Measurements from ENCODE around the gene LRMDA.
"Not testable (repeated sequence)": the region's sequence is repeated elsewhere in the genome, so short reads cannot be mapped to it uniquely, and the experiment has no call there.

Gene LRMDA

DNA sequence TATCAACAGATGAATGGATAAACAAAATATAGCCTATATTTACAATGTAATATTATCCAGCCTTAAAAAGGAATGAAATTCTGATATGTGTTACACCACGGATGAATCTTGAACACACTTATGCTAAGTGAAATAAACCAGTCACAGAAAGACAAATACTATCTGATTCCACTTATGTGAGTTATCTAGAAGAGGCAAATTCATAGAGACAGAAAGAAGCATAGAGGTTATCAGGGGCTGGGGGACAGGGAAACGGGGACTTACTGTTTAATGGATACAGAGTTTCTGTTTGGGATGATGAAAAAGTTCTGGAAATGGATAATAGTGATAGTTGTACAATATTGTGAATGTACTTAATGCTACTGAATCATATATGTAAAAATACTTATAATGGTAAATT lies 329.9 kb downstream of the LRMDA start:
- DNase-seq, result no peak

DNA sequence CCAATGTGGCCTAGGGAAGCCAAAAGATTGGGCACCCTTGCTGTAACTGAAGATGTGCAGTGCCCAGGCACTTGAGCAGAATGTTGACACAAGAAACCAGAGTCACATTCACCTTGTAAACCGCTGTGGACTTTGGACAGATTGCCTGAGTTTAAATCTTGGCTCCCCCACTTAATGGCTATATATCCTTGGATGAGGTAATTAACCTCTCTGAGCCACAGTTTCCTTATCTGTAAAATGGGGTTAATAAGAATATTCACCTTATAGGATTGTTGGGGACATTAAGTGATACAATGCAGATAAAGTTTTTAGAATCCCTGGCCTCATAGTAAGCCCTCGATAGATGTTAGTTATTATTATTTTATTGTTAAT lies 331.0 kb downstream of the LRMDA start:
- DNase-seq, result no peak

DNA sequence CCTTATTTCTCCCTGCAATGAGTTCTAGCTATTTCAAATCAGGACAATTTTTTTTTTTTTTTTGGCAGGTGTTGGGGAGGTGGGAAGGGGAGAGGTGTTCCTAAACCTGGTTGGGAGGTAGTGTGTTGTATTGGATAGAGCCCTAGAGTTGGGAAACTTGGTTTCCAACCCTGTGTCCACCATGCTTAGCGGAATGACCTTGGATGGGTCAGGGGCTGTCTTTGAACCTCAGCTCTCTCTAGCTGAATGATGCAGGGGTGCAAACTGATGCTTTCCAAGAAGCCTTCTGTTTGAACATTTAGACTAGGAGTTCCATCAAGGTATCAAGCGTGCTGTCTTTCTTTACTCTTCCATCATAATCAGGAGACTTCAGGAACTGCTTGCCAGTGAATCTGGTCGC lies 332.2 kb downstream of the LRMDA start:
- no peak for DNase-seq

DNA sequence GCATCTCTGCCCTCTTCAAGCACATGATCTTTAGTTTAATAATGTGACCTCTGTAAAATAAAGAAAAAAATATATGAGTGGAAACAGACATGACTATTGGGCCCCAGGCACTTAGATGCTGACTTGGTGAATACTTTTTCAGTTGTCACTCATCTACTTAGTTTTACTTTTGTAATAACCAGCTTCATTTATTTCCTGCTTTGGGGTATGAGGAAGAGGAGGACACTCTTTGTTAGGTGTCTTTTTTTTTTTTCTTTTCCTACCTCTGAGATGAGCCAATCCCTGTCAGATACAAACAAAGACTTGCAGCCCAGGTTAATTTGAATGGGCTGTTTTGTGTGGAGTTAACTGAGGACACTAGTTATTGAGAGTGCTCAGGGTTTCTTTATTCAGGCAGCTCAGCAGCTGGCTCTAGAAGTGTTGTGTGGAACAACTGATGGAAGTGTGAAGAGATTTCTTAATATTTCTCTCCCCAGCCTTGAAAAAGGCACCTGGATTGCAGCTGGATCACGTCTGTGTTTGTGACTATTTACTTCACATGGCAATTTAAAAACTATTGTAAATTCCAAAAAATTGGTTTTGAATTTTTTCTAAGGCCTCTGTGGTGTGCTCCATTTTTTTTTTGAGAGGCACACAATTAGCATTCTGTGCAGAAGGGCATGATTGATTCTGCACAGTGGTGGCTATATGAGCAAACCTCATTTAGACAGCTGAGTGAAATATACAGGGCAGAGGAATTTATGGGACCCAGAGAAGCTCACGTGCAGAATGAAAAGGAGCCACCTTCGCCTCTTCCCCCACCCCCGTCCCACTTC lies 333.8 kb downstream of the LRMDA start:
- no peak for DNase-seq

DNA sequence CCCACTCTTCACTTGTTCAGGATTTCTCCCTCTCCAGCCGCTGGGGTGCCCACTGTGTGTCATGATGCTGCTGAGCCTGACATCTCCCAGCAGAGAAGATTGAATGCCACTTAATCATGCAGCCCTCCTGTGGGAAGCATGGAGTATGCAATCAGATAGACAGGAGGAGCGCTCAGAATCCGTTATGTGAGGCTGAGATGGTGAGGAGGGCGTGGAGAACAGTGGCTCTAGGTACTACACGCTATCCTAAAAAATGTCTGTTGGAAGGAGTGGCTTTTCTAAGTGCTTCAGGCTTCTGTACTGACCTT lies 334.3 kb downstream of the LRMDA start:
- no peak for DNase-seq

DNA sequence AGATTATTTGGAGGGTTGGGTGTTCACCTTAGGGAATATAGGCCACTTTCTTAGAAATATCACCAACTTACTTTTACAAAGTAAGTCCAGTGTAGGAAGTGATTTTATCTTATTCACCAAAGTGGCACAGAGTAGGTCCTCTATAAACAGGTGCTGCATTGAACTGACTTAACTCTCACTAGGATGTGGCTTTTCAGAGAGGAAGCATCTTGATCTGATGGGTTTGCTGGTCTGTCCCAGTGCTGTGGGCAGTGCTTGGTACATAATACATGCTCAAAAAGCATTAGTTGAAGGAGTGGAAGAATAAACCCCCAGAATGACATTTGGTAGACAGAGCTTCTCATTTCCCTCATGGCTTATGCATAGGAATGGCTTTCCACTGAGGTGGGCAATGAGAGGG lies 334.7 kb downstream of the LRMDA start:
- no peak for DNase-seq

DNA sequence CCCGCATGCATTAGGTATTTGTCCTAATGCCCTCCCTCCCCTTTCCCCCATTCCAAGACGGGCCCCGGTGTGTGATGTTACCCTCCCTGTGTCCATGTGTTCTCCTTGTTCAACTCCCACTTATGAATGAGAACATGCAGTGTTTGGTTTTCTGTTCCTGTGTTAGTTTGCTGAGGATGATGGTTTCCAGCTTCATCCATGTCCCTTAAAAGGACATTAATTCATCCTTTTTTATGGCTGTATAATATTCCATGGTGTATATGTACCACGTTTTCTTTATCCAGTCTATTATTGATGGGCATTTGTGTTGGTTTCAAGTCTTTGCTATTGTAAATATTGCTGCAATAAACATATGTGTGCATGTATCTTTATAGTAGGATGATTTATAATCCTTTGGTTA lies 335.3 kb downstream of the LRMDA start:
- DNase-seq, result not testable (repeated sequence)

DNA sequence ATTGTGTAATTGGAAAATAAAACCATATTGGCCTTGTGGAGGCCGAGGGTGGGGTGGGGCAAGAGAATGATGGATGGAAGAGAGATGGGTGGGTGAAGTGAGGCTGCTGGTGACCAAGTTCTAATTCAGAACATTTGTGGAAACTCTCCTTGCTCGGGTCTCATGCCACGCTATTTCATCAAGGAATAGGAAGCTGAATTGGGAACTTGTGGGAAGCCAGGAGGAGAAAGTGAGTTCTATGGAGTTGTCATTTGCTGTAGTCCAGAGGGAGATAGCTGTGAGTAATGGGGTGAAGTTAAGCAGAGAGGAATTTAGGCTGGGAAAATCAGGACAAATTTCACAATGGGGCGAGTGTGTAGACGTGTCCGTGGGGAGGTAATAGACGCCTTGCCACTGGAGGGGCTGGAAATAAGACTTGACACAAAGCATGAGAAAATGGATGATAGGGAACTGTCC lies 339.2 kb downstream of the LRMDA start:
- DNase-seq, result no peak

DNA sequence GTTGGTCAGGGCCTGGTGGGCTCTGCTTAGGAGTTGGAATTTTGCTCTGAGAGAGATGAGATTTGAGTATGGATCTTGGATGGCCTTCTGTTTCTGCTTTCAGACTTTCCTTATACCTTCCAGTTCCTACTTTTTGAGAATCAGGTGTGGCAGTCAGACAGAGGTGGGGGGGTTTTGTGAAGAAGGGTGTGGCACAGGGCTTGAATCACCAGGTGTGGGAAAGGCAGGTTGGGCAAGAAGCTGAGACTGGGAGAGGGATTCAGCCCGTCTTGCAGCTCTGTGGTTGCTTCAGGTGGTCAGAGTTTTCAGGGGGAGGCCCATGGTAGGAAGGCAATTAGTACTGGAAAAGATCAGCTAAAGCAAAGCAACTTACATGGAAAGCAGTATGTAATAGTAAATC lies 340.2 kb downstream of the LRMDA start:
- DNase-seq, result no peak

DNA sequence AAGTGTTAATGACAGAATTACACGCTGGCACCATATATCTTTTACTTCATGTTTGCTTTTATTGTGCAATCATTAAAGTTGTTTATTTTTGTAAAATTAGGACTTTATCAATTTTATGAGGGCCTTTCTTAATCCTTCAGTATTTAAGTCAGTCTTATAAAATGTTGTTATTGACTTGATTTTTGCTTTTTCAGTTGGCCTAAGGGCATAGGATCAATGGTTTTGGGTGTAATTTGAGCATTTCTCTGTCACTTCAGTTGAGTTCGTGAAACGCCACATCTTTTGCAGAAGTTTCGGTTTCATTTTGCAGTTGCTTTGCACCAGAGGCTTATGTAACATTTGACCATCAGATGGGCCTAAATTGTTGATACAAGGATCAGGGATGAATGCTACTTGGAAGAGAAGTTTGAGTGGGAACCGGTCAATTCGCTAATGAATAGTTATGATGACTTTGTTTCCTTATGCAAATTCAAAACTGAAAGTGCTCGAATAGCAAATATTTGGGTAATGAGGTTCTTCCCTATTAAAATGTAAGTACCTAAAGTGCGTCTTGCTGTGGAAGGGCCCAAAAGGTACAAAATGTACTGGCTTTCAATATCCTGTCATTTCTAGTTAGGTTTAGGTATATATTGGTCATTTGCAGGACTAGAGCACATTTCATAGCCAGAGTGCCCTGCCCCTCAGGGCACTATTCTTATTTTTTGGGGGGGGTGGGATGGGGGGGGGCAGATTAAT lies 340.9 kb downstream of the LRMDA start:
- no peak for DNase-seq

DNA sequence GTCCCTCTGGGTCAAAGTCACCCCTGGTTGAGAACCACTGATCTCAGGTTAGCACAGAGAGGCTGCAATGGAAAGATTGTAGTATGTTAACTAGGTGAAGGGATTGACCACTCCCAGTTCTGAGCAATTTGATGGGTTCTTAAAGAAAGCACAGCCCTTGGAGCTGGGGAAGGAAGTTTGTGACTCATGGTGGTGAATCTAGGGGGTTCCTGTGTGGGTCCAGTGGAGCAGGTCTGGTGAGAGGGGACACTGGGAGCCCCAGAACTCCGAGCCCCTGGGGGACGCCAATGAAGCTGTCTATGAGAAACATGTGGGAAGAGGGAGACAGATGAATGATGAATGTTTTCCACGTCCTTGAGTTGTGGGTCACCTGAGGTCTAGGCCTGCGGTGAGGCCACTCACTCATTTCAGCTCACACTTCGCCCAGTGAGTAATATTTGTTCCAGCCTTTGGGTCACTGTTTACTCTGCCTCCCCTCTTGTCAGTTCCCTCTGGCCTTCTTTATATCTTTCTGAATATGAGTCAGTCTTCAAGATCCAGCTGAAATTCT lies 341.9 kb downstream of the LRMDA start:
- DNase-seq, result no peak

DNA sequence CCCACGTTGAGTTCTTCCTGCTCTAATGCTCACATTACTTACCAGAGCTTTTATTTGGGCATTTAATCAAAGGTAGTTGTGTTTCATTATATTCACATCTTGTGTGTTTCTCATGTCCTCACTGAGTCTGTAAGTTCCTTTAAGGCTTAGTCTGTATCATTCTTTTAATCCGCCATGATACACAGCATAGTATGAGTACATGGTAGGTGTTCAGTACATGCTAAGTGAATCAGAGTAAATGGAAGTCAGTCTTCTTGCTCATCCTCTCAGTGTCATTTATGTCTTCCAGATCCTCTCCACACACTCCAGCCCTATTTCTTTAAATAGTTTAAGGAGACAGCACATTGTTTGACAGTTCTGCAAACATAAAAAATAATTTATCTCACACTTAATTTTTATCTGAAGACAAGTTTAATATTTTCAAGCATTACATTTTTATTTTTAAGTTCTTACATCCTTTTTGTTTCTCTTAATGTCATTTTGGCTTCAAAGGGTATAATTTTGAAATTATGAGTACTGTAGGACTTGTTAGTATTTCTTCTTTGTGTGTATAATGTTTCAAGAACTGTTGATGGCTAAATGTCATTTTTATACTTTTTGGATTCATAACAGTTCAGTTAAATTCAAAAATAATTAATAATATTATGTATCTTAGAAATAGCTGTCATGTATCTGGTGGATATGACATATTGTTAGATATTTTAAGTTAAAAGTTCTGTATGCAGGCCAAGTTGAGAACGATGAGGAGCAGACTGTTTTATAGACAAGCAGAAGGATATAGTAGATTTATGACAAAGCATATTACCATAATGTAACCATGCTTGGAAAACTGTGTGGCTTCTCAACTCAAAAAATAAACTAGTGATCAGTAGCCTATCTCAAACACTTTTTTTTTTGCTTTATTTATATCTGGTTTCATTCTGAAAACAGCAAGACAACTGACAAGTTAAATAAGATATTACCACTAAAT lies 342.7 kb downstream of the LRMDA start:
- DNase-seq, result no peak

DNA sequence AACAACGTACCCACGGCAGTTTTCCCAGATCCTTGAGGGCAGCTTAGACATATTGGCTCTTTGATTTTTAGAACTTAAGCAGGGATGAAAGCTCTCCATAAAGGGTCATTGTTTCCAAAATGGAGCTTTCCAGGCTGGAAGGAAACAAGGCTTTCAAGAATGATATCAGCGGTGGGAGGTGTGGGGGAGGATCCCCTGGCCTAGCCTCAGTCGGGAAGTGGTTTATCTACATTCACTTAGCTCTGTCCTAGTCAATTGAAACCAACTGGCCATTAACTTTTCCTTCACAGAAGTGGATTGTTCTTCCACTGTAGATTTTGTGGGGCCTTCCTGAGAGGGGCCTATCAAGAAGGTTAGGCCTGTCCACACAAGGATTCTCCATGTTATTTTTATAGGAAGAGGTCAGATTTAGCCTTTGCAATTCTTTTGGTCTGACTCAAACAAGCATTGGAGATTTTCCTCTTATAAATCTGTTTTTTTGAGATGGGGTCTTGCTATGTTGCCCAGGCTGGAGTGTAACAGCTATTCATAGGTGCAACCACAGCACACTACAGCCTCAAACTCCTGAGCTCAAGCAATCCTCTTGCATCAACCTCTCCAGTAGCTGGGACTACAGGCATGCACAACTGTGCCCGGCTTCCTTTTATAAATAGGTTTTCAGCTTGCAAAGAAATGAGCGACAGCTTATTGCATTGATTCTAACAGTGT lies 343.5 kb downstream of the LRMDA start:
- DNase-seq, result no peak

DNA sequence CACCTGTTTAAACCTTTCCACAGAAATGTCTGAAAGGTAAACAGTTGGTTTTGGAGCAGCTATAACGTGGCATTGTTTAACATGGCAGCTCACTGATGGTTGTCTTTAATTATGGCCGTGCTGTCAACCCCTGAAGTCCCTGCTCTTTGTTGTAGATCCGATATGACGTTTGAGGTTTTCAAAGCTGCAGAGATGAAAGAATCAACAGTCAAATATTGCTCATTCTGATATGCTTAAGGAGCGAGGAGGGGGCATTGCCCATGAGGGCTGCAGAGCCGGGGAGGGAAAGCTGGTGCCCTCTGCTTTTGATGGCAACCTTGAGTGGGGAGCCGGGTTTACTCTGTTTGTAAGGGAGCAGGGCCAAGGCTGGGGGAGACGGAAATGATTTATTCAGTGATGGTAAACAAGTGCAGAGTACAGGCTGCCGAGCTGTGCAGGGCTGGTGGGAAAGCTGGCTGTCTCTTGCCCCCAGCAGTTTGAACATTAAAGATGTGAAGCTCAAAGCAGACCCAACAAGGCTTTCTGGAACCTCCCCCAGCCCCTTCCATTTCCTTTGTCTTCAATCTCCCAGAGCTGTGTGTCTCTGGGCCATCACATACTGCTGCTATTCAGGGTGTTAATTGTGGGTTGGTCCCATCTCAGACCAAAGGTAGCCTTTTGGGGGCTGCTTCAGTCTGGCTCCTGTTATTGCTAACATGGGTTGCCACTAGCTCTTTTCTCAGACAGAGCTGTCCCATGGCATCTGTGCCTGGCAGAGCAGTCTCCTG lies 345.5 kb downstream of the LRMDA start:
- no peak for DNase-seq

DNA sequence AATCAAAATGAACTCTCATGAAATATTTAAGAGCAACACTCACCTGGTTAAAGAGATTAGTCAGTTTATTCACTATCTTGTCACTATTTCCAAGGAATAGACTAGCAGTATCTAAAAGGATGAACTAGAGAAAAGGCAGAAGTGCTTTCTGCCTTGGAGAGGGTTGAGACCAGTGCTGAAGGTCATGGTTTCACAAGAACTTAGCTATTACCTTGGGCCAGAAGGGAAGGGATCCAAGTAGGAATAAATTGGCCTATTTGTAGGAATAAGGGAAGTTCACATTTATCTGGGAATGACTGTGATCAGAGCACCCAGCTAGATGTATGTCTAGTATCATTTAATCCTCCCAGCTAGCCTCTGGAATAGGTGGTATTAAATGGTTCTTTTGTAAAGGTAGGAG lies 347.2 kb downstream of the LRMDA start:
- no peak for DNase-seq

DNA sequence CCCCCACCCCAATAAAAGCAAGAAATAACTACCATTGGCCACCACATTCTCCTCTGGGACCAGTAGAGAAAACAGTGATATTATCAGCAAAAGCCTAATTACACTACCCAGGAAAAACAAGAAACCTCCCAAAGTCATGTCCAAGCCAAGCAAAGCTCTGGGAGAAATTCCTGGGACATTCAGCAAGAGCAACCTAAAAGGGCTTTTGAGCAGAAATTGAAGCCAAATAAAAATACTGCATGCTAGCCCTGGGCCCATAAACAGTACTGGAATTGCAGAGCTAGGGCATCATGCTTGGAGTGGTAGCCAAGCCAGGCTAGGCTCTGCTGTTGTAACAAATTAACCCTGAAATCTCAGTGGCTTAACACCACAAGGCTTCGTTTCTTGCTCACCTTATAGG lies 347.9 kb downstream of the LRMDA start:
- DNase-seq, result no peak

DNA sequence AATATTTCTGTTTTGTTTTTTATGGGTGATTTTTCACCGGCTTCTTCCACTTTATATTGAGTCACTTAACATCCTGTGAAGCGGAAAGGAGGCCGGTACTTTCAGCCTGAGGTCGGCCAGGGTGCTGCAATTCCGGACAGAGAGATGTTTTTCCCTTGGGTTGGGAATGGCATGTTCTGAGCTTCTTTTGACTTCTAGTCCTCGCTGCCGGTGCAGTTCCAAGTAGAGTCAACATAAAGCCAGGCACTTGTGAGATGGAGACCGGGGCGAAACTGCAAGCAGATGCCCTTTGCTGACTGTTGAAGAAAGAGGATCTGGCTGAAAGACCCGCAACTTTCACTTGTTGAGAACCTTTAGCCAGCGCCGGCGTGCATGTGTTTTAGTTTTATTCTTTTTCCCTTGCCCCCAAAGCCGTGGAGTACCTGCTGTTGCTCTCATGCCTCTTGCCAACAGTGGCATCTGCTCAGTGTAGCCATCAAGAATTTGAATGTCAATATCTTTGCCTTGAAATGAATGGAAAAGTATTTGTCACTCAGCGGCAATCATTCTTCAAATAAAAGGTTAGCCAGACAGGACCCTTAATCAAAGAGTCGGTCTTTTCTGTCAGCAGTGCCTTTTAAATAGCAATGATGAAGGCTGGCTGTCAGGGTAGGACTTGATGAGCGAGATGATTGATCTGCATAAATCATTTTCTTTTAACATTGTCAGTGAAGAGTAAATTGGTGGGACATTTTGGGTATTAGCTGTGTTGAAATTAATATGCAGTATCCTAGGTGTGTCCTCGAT lies 351.2 kb downstream of the LRMDA start:
- DNase-seq, result no peak

DNA sequence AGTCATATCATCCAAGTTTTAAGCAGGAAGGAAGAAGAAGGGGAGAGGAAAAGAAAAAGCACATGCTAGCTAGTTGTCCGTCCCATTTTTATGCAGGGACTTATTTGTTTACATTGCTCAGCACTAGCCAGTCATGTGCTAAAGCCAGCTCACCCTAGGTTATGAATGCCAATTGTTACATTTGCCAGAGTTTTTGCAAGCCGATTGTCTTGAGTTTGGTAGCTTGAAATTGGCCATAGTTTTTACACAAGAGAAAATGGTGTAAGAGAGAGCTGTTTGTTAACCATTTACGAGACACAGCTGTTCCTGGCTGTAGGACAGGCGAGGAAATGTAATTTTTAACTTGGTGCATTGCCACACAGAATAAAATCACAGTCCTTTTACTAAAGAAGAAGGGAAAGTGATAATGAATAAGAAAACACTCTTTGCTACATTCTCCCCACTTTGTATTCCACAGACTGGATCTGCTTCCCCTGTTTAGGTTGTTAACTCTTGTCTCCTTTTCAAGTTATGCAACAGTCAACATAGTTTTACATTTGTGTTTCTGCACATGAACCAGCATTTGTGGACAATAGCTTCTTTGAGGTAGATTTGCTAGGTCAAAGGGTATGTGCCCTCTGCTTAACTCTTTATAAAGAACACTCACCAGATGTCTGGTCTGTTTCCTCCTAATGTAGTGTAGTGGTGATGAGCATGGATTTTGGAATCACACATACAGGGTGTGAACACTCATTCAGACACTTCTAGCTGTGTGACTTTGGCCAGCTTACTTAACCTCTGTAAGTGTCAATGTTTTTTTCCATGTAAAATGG lies 357.2 kb downstream of the LRMDA start:
- no peak for DNase-seq

DNA sequence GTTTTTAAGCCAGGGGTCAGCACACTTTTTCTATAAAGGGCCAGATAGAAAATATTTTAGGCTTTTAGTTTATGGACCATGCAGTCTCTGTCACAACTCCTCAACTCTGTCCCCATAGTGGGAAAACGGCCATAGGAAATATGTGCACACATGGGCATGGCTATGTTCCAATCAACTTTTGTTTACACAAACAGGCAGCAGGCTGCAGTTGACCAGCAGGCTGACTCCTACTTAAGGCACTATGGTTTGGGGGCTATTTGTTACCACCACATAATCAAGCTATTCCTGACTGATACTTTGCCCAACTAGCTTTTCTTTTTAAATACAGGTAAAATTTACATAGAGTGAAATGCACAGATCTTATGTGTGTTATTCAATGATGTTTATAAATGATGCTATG lies 362.4 kb downstream of the LRMDA start:
- DNase-seq, result no peak

DNA sequence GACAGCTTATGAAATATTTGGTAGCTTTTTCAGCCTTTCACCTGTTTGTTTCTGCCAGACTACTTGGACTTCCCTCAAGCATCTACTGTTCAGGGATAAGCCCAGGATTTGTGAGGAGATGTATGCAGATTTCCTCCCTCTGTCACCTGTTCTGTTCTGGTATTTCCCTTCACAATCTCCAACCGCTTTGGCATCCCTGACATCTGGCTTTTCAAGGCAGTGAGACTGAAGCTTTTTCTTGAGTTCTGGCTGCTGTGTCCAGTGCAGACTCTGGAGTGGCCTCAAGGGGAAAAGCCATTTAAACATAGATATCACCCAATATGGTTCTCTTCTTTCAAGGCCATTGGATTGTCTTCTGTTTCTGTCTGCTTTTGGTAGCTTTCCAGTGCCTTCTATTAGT lies 369.7 kb downstream of the LRMDA start:
- DNase-seq, result no peak

Measured in GDM1 (cell line).